Measurements from ENCODE around the gene CD101.

Gene CD101

DNA sequence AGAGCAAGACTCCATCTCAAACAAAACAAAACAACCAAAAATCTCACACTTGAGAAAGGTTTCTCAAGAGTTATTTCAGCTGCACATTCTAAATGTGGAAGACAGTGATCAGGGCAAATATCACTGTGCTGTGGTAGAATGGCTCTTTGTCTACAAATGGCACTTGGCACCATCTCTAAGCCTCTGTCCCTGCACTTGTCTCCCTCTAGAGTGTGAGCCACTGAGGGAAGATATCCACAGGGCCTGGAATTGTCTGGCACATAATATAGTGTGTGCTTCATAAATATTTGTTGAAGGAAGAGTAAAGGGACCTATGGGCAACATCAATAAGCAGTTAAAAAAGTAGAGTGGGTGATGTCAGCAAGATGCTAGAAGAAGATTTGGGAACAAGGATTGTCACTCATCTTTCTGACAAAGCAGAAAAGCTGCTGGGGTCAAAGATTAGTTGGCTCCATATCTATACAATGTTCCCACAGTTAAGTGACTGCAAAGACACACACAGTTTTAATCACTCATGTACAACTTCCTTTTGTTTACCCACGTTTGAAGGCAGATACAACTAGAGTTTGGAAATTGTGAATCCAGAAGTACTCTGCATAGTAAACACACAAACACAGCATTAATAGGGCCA is 19.1 kb downstream of the CD101 start:
- no peak for DNase-seq

DNA sequence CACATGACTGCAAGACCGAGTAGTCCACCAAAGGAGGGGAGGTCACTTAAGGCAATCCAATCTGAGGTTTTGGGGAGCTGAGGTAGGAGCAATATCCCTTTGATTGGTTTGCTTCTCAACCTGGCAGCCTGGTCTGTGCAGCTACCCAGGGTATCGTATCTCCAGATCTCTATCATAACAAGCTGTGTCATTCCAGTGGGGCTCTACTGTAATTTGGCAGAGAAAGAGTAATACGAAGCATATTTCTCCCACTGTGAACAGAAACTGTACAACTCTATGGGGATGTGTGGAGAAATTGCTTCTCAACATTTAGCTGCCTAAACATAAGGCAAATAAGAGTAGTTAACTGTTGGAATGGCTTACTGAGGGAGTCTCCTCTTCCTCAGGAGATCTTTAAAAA is 20.6 kb downstream of the CD101 start:
- no peak for DNase-seq

- no peak for DNase-seq
Observed at GRCh38 chr1:117025568-117025967, 24.0 kb downstream of the CD101 start.

DNA sequence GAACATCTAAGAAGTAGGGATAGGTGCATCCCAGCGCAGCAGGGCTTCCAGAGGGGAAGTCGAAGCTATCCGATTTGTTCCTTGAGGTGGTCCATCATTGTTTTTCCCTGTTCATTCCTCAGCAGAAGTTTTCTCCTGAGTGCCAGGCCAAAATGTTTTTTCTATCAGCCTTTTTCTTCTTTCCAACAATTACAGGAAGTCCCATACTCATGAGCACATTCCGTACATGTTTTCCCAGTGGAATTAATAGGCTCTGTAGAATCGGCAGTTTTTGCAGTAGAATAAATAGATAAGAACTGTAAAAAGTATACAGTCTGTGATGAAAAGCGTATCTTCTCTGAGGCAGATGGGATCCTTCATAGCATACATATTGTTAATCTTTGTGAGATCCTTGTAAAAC is 24.8 kb downstream of the CD101 start:
- no peak for DNase-seq

DNA sequence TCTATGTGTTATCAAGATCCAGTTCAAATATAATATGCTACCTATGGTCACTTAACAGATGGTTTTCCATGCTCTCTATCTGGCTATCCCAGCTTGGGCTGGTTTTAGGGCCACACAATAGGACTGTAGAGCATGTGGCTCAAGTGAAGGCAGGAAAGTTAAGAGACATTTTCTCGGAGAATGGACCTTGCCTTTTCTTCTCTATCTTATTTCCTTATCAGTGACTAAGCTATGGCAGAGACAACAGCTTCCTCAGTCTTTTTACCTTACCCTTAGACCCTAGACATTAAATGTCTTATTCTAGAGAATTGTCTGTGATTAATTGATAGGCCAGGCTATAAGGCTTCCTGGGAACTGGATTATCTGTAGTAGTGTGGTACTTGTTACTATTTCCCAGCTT is 28.1 kb downstream of the CD101 start:
- no peak for DNase-seq

GRCh38 chr1:117030271-117030877 is 28.8 kb downstream of the CD101 start:
- no peak for DNase-seq

DNA sequence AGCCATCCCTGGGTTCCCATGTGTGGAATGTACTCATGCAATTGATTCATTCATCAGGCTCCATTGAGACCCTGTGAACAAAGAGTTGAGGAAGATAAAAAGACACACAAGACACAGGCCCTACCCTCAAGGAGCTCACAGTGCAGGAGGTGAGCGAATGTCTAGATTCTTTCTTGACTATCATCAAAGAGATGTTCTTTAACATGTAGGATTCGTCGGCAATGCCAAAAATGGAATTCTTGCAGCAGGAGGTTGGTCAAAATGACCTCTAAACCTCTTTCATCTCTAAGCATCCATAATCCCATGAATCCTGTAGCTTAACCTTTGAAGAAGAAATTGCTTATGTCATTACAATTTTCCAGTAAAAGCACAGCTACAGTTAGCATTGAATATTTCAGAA is 30.7 kb downstream of the CD101 start:
- DNase-seq: no peak

GRCh38 chr1:117032681-117033539 is 31.4 kb downstream of the CD101 start:
- DNase-seq: no peak

DNA sequence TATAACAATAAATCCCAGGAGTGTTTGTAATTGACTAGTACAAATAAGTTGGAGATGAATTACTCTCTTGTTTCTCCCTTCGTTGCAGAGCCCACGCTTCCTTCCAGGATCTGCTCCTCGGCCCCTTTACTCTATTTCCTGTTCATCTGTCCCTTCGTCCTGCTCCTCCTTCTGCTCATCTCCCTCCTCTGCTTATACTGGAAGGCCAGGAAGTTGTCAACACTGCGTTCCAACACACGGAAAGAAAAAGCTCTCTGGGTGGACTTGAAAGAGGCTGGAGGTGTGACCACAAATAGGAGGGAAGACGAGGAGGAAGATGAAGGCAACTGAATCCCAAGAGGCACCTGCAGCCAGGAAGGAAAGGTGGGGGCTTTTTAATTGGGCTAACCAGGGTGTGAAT is 32.2 kb downstream of the CD101 start:
- no peak for DNase-seq

DNA sequence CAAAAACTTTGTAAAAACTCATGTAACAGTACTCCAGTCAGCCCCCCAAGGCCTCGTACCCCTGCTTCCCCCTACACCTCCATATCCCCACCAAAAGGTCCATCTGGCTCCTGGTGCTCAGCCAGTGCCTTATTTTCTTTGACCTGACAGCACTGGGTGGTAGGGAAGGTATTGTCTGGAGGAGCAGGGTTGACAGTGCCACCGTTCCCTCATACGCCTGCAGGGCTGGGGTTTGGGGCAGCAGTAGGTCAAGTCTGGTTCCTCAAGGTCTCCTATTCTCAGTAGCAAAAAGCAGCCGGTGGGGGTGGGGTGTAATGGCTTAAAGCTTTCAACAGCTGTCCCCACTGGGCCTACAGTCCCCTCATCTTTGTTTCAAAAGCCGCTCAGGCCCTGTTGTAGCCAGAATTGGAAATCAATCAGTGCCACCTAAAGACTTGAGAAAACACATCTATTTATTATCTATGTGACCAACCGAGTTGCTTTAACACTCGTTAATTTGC is 33.3 kb downstream of the CD101 start:
- DNase-seq: no peak

DNA sequence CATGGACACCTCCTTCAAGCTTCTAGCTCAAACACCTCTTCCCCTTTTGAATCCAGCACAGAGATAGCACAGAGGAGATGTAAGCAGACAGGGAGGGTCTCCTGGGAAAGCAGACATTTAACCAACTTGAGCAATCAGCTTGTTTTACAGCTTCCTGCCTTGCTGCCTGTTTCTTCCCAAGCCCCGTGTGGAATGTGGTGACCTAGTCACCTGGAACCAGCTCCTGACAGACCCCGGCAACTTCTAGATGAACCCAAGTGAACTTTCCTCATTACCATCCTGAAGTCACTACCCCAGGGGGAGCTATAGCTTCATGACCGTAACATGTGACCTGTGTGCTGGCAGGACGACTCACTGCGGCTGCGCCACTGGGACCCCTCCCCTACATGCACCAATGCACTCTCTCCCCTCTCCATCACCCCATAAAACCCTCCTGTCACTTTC is 34.5 kb downstream of the CD101 start:
- no peak for DNase-seq

DNA sequence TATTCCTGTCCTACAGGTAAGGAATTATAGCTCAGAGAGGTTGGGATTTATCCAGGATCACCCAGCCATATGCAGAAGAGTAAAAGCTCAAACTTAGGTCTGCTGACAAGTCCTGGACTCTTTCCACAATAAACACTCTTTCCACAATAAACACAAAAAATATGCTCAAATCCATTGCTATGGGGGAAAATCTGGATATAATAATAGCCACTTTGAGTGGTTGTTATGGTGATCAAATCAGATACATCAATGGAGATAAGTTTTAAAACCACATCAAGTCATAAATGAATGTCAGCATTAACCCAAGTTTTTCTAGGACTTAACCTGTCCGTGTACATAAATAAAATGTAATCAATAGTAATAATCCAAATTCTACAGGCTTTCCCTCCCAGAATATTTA is 36.2 kb downstream of the CD101 start:
- no peak for DNase-seq

DNA sequence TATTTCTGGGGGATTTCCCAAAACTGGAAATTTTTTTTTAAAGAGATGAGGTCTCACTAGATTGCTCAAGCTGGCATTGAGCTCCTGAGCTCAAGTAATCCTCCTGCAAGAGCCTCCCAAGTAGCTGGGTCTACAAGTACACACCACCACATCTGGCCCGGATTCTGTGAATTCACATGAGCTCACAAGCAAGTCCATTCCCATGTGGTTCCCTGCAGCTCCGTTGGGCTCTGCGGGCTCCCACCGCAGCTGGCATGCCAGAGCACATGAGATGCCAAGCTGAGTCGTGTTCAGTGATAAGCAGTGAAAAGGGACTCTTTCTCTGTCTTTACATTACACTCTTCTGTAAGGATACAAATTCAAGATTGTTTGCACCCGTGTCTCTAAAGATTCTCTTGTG is 36.7 kb downstream of the CD101 start:
- DNase-seq: no peak

DNA sequence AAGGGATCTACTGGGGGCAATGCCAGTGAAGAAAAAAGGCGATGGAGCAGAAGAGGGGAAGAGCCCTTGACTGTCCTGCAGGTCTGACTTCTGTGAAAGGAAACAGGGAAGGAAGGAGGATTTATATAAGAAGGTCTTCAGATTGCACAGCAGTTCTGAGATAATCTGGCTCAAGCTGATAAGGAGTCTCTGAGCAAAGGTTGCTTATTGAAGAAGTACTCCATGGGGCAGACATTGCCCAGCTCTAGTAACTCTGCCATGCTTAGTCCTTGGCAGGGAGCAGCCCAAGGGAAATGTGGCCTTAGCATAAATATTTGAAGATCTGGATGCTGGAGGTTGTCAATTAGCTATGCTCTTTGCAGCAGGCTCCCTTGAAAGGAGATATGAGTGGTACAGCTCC is 42.7 kb downstream of the CD101 start:
- no peak for DNase-seq

DNA sequence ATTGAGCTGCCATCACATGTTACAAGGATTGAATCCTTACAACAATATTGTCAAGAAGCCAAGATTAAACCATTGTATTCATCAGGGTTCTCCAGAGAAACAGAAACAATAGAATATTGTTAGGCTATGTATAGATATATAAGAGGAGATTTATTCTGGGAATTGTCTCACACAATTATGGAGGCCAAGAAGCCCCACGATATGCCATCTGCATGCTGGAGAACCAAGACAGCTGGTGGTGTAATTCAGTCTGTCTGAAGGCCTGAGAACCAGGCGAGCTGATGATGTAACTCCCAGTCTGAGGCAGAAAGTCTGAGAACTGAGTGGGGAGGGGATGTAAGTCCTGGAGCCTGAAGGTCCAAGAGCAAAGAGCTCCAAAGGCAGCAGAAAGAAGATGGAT is 44.1 kb downstream of the CD101 start:
- DNase-seq: no peak

GRCh38 chr1:117046781-117047180 is 45.2 kb downstream of the CD101 start:
- no peak for DNase-seq

DNA sequence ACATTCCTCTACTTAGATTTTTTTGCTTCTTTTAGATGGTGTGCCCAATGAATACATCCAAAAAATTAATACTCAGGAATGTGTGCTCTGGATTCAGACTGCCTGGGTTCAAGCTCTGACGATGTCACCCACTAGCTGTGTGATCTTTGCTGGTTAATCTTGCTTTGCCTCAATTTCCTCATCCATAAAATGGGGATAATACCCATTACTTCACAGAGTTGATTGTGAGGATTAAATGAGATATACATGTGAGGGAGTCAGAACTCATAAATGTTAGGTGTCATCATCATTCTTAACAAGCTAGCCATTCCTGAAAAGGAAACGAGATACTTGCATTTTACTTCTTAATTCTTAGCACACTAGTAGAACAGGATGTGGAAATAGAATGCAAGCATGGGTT is 45.7 kb downstream of the CD101 start:
- no peak for DNase-seq

DNA sequence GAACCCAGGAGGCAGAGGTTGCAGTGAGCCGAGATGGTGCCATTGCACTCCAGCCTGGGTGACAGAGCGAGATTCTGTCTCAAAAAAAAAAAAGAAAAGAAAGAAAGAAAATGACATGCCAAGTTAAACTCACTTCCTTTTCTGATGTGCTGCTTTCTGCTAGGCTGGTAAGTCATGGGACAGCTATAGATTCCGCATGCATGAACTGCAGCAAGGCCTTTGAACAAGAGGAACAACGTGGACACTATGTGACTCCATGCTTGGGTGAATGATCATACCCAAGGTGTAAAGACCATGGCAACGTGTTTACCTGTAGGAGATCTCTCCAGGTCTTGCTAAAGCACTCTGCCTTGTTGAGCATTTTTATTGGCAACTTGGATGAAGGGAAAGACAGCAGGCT is 48.3 kb downstream of the CD101 start:
- no peak for DNase-seq

DNA sequence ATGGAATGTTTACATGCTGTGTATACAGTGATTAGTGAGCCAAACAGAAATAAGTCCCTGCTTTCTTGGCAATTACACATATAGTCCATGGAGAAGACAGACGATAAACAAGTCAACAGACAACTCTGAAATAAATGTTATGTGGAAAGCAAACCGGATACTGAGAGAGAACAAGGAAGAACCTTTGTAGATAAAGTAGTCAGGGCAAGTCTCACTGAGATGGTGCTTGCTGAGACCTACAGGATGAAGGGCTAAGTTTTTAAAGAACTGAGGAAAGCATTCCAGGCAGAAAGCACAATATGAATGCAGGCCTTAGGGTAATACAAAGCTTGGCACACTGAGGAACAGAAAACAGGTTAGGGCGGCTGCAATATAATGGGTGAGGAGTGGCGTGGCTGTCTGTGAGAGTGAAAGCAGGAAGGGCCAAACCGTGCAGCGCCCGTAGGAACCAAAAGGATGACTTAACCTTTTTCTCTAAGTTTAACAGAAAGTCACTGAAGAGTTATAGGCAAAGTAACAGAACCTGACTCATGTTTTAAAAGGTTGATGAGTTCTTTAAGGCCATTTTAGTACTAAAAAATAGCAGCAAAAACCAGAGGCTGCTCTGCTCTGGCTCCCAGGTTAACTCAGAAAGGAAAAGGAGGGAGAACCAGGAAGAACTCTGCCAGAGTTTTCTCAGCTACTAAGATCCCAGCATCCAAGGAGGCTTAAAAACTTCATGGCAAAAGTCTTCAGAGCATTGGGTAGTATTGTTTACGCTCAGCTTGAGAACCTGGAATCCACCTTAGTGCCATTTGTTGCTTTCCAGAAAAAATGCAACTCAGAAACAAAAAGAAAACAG is 49.9 kb downstream of the CD101 start:
- no peak for DNase-seq

DNA sequence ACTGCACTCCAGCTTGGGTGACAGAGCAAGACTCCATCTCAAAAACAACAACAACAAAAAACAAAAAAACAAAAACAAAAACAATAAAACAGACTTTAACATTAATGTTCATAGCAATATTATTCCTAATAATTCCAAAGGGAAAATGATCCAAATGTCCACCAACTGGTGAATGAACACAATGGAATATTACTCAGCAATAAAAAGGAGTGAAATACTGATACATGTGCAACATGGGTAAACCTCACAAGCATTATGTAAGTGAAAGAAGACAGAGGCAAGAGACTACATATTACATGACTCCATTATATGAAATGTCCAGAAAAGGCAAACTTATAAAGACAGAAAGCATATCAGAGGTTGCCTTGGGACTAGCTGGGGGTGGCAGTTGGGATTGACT is 52.5 kb downstream of the CD101 start:
- no peak for DNase-seq

- DNase-seq: no peak
Observed at GRCh38 chr1:117058810-117059209, 57.2 kb downstream of the CD101 start.

GRCh38 chr1:117059334-117059677 is 57.7 kb downstream of the CD101 start:
- peak; percentile 17 to 59 (median 38) for DNase-seq
